ENCODE data around the gene LCN2. TPM values are rescaled to one million over a fixed set of nuclear protein-coding genes. Genes with fewer than 3 reads are reported as not detected.

Gene LCN2
- total and polyA plus RNA-seq, 9 of the 15 experiments (the other 6 are each of a cell fraction or from before 2014, with no cell fraction given): 0.10 to 1.2 (median 0.44) TPM; not detected in 1

DNA sequence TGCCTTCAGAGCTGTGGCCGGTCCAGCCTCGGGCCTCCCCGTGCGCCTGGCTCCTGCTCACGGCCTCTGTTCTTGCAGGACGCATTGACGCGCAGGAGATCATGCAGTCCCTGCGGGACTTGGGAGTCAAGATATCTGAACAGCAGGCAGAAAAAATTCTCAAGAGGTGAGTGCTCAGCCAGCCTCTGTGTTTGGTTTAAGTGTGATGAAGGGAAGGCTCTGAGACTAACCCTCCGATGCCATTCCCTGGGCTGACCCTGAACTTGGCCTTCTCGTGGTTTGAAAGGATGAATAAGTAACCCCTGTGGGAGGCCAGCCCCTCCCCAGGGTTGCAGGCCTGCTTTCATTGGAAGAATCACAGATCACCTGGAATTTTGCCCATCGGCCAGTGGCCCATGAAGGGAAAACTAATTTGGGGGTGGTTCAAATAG lies 48.0 kb upstream of the LCN2 start (continued):
- TF ChIP-seq MTF1 (CRISPR knock-in tag; IDR thresholded peaks at IDR 0.05; ENCODE audit: borderline replicate concordance) (no peak), GABPB2 (CRISPR knock-in tag; conservative IDR thresholded peaks at IDR 0.05) (no peak)

GRCh38 chr9:128101690-128102089 lies 47.6 kb upstream of the LCN2 start:
- intact Hi-C loops (cut with micrococcal nuclease): no loop called here
- ATAC-seq: no peak

More at GRCh38 chr9:128101690-128102089, 47.6 kb upstream of the LCN2 start:
- Histone ChIP-seq H3K9me1 (ENCODE audit: control insufficient read depth, insufficient read depth, low read length) (no peaks in the 10 kb centered on the region), H3K9ac (ENCODE audit: insufficient read depth in 1 of 2, low read depth in 2 of 2, low read length in 2 of 2) (no peak overlapping the region), H3K27ac (ENCODE audit: extremely low read depth, low read depth, low read length) (no peak overlapping the region), H3K79me2 (ENCODE audit: control insufficient read depth, insufficient read depth, low read length) (peaks cover 54% of the 10 kb centered on the region), H3K4me2 (ENCODE audit: insufficient read depth, low read length) (no peak overlapping the region), H3K4me3 (no peak overlapping the region), H3K27me3 (ENCODE audit: control insufficient read depth in 2 of 2, insufficient read depth in 2 of 2, low read length in 2 of 2) (no peaks in the 10 kb centered on the region), H3K9me3 (replicated peaks; ENCODE audit: control insufficient read depth, insufficient read depth, low read depth, low read length) (no peaks in the 10 kb centered on the region), H3K4me1 (replicated peaks in 1 of 2; ENCODE audit: control insufficient read depth in 2 of 2, insufficient read depth in 2 of 2, low read length in 2 of 2) (peaks cover 41 to 69% of the 10 kb centered on the region in 2 experiments), H2AFZ (ENCODE audit: low read depth, low read length) (no peak overlapping the region), H4K20me1 (replicated peaks; ENCODE audit: control insufficient read depth, insufficient read depth, low read length) (0 out of 2 replicates have a peak, but pooled peaks cover 10% of the 10 kb centered on the region), H3K36me3 (ENCODE audit: control insufficient read depth, insufficient read depth, low read length) (peaks cover 91% of the 10 kb centered on the region)
- in situ Hi-C loops (cut with MboI): no loop called here
- no peak for FAIRE-seq
- BruUV-seq (replicated peaks): no TSS peak
- no peak for DNase-seq (ENCODE audit: extremely low read depth in 1 of 4, low spot score in 3 of 4)
- POLR2A ChIA-PET: interaction anchor here (0.6 to 0.7 kb wide), 3 partner anchors 8 to 139 kb away, joined by 3 read pairs; no protein-coding TSS in a partner anchor
- TF ChIP-seq DDX20 (tag; IDR thresholded peaks at IDR 0.05; ENCODE audit: low read depth): no peak
- no peak for TF ChIP-seq ZNF41 (CRISPR knock-in tag; conservative IDR thresholded peaks at IDR 0.05)
- no peak for TF ChIP-seq TEAD4 (IDR thresholded peaks at IDR 0.05; ENCODE audit: low read length)
- 0 out of 2 replicates have a peak, but pooled peaks have one; percentile 22 for TF ChIP-seq TEAD4 (CRISPR knock-in tag; IDR thresholded peaks at IDR 0.05; ENCODE audit: borderline replicate concordance)
- TF ChIP-seq NELFE (IDR thresholded peaks at IDR 0.05; ENCODE audit: insufficient read depth, insufficient read length): no peak
- TF ChIP-seq RBM22 (IDR thresholded peaks at IDR 0.05; ENCODE audit: low read depth, low read length, poor library complexity, severe bottlenecking): peak; percentile 29
- TF ChIP-seq POLR2G (IDR thresholded peaks at IDR 0.05; ENCODE audit: low read depth, low read length): peak; percentile 48
- TF ChIP-seq ETV1 (tag; conservative IDR thresholded peaks at IDR 0.05; ENCODE audit: low read depth): no peak
- 95% methylated on average over 16 of the region's 20 CpGs for WGBS (ENCODE audit: insufficient coverage, low coverage, missing lambda C conversion rate)
- CTCF ChIA-PET (ENCODE audit: low intra/inter-chr PET ratio): no interaction called here
